ENCODE data around the gene ANKRD6. TPM values are rescaled to one million over a fixed set of nuclear protein-coding genes. Genes with fewer than 3 reads are reported as not detected.

The ANKRD6 gene
- polyA plus RNA-seq, 3 donors, result 0.93 to 3.0 (median 1.2) TPM

GRCh38 chr6:89387516-89388201, 45.3 kb upstream of the ANKRD6 start:
- WGBS (ENCODE audit: insufficient coverage), result 73% methylated on average over 2 of the region's 9 CpGs
- no peaks in the 10 kb centered on the region for H3K27me3 Mint-ChIP-seq (ENCODE audit: low read depth in 3 of 3)

GRCh38 chr6:89388846-89389245, 44.1 kb upstream of the ANKRD6 start:
- Histone ChIP-seq H3K4me3 (replicated peaks in 1 of 3; ENCODE audit: low read depth in 2 of 3, low read length in 3 of 3) (no peak overlapping the region), H3K9ac (ENCODE audit: insufficient read depth, low read length, poor library complexity, severe bottlenecking) (no peak overlapping the region), H3K9me3 (replicated peaks in 1 of 2; ENCODE audit: control insufficient read depth in 1 of 2, insufficient read depth in 1 of 2, low read length in 2 of 2) (no peaks in the 10 kb centered on the region), H3K36me3 (replicated peaks in 1 of 2; ENCODE audit: control insufficient read depth in 1 of 2, insufficient read depth in 2 of 2, low read length in 2 of 2) (peaks cover 0 to 3% of the 10 kb centered on the region in 2 donors), H3K27ac (ENCODE audit: low read depth in 1 of 2, low read length in 2 of 2) (no peak overlapping the region), H4K20me1 (ENCODE audit: insufficient read depth, low read length) (no peaks in the 10 kb centered on the region), H3K79me2 (ENCODE audit: insufficient read depth, low read length) (peaks cover 67% of the 10 kb centered on the region), H3K27me3 (ENCODE audit: control insufficient read depth in 2 of 2, insufficient read depth in 2 of 2, low read length in 2 of 2) (no peaks in the 10 kb centered on the region), H3K4me2 (replicated peaks; ENCODE audit: extremely low read depth, low read length, poor library complexity, severe bottlenecking) (no peak overlapping the region), H2AFZ (ENCODE audit: insufficient read depth, low read depth, low read length, poor library complexity, severe bottlenecking) (no peak overlapping the region), H3K4me1 (ENCODE audit: control insufficient read depth in 1 of 2, insufficient read depth in 2 of 2, low read length in 2 of 2) (peaks cover 6% of the 10 kb centered on the region in 2 donors)
- Mint-ChIP-seq H3K9me3 (peaks cover 0 to 5% (median 3%) of the 10 kb centered on the region in 7 donors), H3K27me3 (ENCODE audit: low read depth in 3 of 3) (no peaks in the 10 kb centered on the region), H3K27ac (peak overlapping the region in 1 of 7 donors; percentile 10), H3K36me3 (peaks cover 9 to 10% of the 10 kb centered on the region in 2 donors), H3K4me1 (peaks cover 26% of the 10 kb centered on the region), H3K4me3 (no peak overlapping the region)
- intact Hi-C loops (cut with micrococcal nuclease), result no loop called here
- TF ChIP-seq CTCF (IDR thresholded peaks at IDR 0.05), result no peak
- DNase-seq, result no peak
- 100% methylated on average over 1 of the region's 6 CpGs for WGBS (ENCODE audit: insufficient coverage)

More at GRCh38 chr6:89387516-89388201, 45.3 kb upstream of the ANKRD6 start:
- H3K27ac Mint-ChIP-seq, result peak overlapping the region in 1 of 7 donors; percentile 18
- Histone ChIP-seq H3K4me1 (ENCODE audit: control insufficient read depth in 1 of 2, insufficient read depth in 2 of 2, low read length in 2 of 2) (peaks cover 5 to 9% of the 10 kb centered on the region in 2 donors), H2AFZ (ENCODE audit: insufficient read depth, low read depth, low read length, poor library complexity, severe bottlenecking) (no peak overlapping the region), H3K36me3 (replicated peaks in 1 of 2; ENCODE audit: control insufficient read depth in 1 of 2, insufficient read depth in 2 of 2, low read length in 2 of 2) (peaks cover 0 to 3% of the 10 kb centered on the region in 2 donors), H3K9me3 (replicated peaks in 1 of 2; ENCODE audit: control insufficient read depth in 1 of 2, insufficient read depth in 1 of 2, low read length in 2 of 2) (no peaks in the 10 kb centered on the region), H3K27ac (ENCODE audit: low read depth in 1 of 2, low read length in 2 of 2) (no peak overlapping the region), H3K79me2 (ENCODE audit: insufficient read depth, low read length) (peaks cover 55% of the 10 kb centered on the region), H3K4me3 (replicated peaks in 1 of 3; ENCODE audit: low read depth in 2 of 3, low read length in 3 of 3) (no peak overlapping the region), H3K27me3 (ENCODE audit: control insufficient read depth in 2 of 2, insufficient read depth in 2 of 2, low read length in 2 of 2) (no peaks in the 10 kb centered on the region), H4K20me1 (ENCODE audit: insufficient read depth, low read length) (no peaks in the 10 kb centered on the region), H3K4me2 (replicated peaks; ENCODE audit: extremely low read depth, low read length, poor library complexity, severe bottlenecking) (no peak overlapping the region), H3K9ac (ENCODE audit: insufficient read depth, low read length, poor library complexity, severe bottlenecking) (no peak overlapping the region)
- H3K4me3 Mint-ChIP-seq, result no peak overlapping the region
- peaks cover 23% of the 10 kb centered on the region for H3K4me1 Mint-ChIP-seq
- H3K9me3 Mint-ChIP-seq, result peaks cover 0 to 3% (median 0%) of the 10 kb centered on the region in 7 donors
- no peak for TF ChIP-seq CTCF (IDR thresholded peaks at IDR 0.05)
- intact Hi-C loops (cut with micrococcal nuclease), result no loop called here
- peaks cover 12 to 15% of the 10 kb centered on the region in 2 donors for H3K36me3 Mint-ChIP-seq
- DNase-seq, result no peak
